ENCODE data around the gene HOXA11.

HOXA11 gene

GRCh38 chr7:27133409-27134231, 51.4 kb downstream of the HOXA11 start:
- DNase-seq (ENCODE audit: low read depth) = no peak

GRCh38 chr7:27132978-27133377, 52.1 kb downstream of the HOXA11 start:
- DNase-seq (ENCODE audit: low read depth) = no peak

GRCh38 chr7:27132214-27132613, 52.8 kb downstream of the HOXA11 start:
- no peak for DNase-seq (ENCODE audit: low read depth)

- DNase-seq (ENCODE audit: low read depth) = no peak
These were observed 53.6 kb downstream of the HOXA11 start for GRCh38 chr7:27131390-27131819.
